HCT116 (cell line): ENCODE data around the gene PHACTR1. TPM values are rescaled to one million over a fixed set of nuclear protein-coding genes. Genes with fewer than 3 reads are reported as not detected.

Source experiments
- ATAC-seq: fragments of 200-7000 bp; cut with Tn5 transposase; 2 replicates; pipeline ENCODE4 v1.9.1; 2020; ENCODE audit warnings: mild to moderate bottlenecking, moderate library complexity
- BruUV-seq: library from RNA; stranded (reverse); fragments of 400-500 nt; replicated peaks from 2 replicates; lab custom pipeline; 2021; lab: Mats Ljungman, UMichigan
- CTCF ChIA-PET: fragments of 300-600 bp; sonication (Branson Sonifier 250); formaldehyde crosslinking; loops from one replicate; lab custom pipeline; 2021; ENCODE audit warnings: antibody characterized with exemption; lab: Charles Lee
- POLR2A ChIA-PET: fragments of 300-600, 350-600 bp; sonication (Branson Sonifier 250); formaldehyde crosslinking; loops from one replicate; lab custom pipeline; 2021; ENCODE audit warnings: antibody characterized with exemption; lab: Charles Lee
- RAD21 ChIA-PET, 2 experiments: fragments of 300-600 bp; sonication (Branson Sonifier 250); formaldehyde crosslinking; loops; one replicate each; lab custom pipeline; 2023; ENCODE audit warnings: low total read pairs in 2 of 2; ENCODE audit not compliant: uncharacterized antibody in 2 of 2, unreplicated experiment in 2 of 2, low non-redundant PET in 1 of 2; lab: Charles Lee
- DNase-seq: peaks from one replicate; pipeline ENCODE4 v3.0.0-alpha.2; 2010; ENCODE audit warnings: low read depth, low spot score
- H2AFZ ChIP-seq: fragments of 200-600 bp; shearing (Covaris generic), sonication (generic); 2 replicates; pipeline ENCODE4 v1.6.1; 2017; ENCODE audit warnings: low read depth, mixed run types, mixed read lengths, antibody characterized with exemption, low read length; ENCODE audit not compliant: poor library complexity, severe bottlenecking
- H3K27ac ChIP-seq: 2 replicates; pipeline ENCODE4 v1.5.1; 2012; ENCODE audit warnings: low read depth, low read length
- H3K27me3 ChIP-seq: fragments of 200-600 bp; sonication (generic); 2 replicates; pipeline ENCODE4 v1.6.1; 2016; ENCODE audit warnings: mixed run types, low read length, mixed read lengths; ENCODE audit not compliant: insufficient read depth
- H3K36me3 ChIP-seq, 2 experiments: fragments of 200-500 bp in 1 of 2; fragments of 200-600 bp in 1 of 2; sonication (Bioruptor generic) in 1 of 2; sonication (generic) in 1 of 2; 2 replicates each; pipeline versions ENCODE4 v1.5.1 to v1.6.1; 2014 to 2016; ENCODE audit warnings: low read length in 2 of 2, inconsistent platforms in 1 of 2, mixed read lengths in 1 of 2, mixed run types in 1 of 2; ENCODE audit not compliant: insufficient read depth in 2 of 2, control insufficient read depth in 1 of 2
- H3K4me1 ChIP-seq, 2 experiments: fragments of 200-600 bp in 1 of 2; sonication (generic) in 1 of 2; 2 replicates each; pipeline versions ENCODE4 v1.5.1 to v1.6.1; 2012 to 2017; ENCODE audit warnings: low read length in 2 of 2, inconsistent platforms in 1 of 2, mild to moderate bottlenecking in 1 of 2, mixed read lengths in 1 of 2, mixed run types in 1 of 2, moderate library complexity in 1 of 2; ENCODE audit not compliant: insufficient read depth in 2 of 2, control insufficient read depth in 1 of 2
- H3K4me2 ChIP-seq: fragments of 200-600 bp; sonication (generic); 2 replicates; pipeline ENCODE4 v1.6.1; 2017; ENCODE audit warnings: mixed run types, low read length, mixed read lengths
- H3K4me3 ChIP-seq, 2 experiments: fragments of 200-600 bp in 1 of 2; sonication (generic) in 1 of 2; replicated peaks in 1 of 2; 2 replicates each; pipeline ENCODE4 v1.5.1; 2011 to 2016; ENCODE audit warnings: low read length in 2 of 2, control low read depth in 1 of 2, low read depth in 1 of 2, mild to moderate bottlenecking in 1 of 2, mixed read lengths in 1 of 2, mixed run types in 1 of 2
- H3K79me2 ChIP-seq: fragments of 200-600 bp; sonication (generic); 2 replicates; pipeline ENCODE4 v1.6.1; 2017; ENCODE audit warnings: mild to moderate bottlenecking, mixed run types, low read length, moderate library complexity, mixed read lengths; ENCODE audit not compliant: insufficient read depth
- H3K9ac ChIP-seq: fragments of 200-600 bp; sonication (generic); 2 replicates; pipeline ENCODE4 v1.6.1; 2016; ENCODE audit warnings: low read length, mixed read lengths
- H3K9me2 ChIP-seq: fragments of 200-600 bp; sonication (generic), shearing (Covaris generic); 2 replicates; pipeline ENCODE4 v1.6.1; 2017; ENCODE audit warnings: mixed run types, mild to moderate bottlenecking, moderate library complexity; ENCODE audit not compliant: insufficient read depth
- H3K9me3 ChIP-seq, 2 experiments: fragments of 200-500 bp in 1 of 2; fragments of 200-600 bp in 1 of 2; sonication (Bioruptor generic) in 1 of 2; sonication (generic) in 1 of 2; 2 replicates each; pipeline ENCODE4 v1.6.1; 2014 to 2017; ENCODE audit warnings: low read length in 2 of 2, mixed read lengths in 2 of 2, inconsistent platforms in 1 of 2, low read depth in 1 of 2, mild to moderate bottlenecking in 1 of 2, mixed run types in 1 of 2, moderate library complexity in 1 of 2; ENCODE audit not compliant: control insufficient read depth in 1 of 2, insufficient read depth in 1 of 2
- H4K20me1 ChIP-seq: fragments of 200-600 bp; sonication (generic), shearing (Covaris generic); 2 replicates; pipeline ENCODE4 v1.6.1; 2017; ENCODE audit warnings: mixed run types, mild to moderate bottlenecking, moderate library complexity; ENCODE audit not compliant: insufficient read depth
- ATF3 ChIP-seq: IDR thresholded peaks from 2 replicates; pipeline ENCODE4 v1.6.1; 2012
- EGR1 ChIP-seq: IDR thresholded peaks from 2 replicates; pipeline ENCODE4 v1.6.1; 2012; ENCODE audit warnings: low read depth
- ELF1 ChIP-seq: IDR thresholded peaks from 2 replicates; pipeline ENCODE4 v1.6.1; 2012; ENCODE audit warnings: low read depth, borderline replicate concordance
- FOSL1 ChIP-seq: IDR thresholded peaks from 2 replicates; pipeline ENCODE4 v1.6.1; 2012; ENCODE audit warnings: low read depth
- JUND ChIP-seq: IDR thresholded peaks from 2 replicates; pipeline ENCODE4 v1.6.1; 2012
- MAX ChIP-seq: IDR thresholded peaks from 2 replicates; pipeline ENCODE4 v1.6.1; 2012
- POLR2A ChIP-seq: IDR thresholded peaks from 2 replicates; pipeline ENCODE4 v1.7.0; 2011; ENCODE audit warnings: borderline replicate concordance; ENCODE audit not compliant: insufficient read depth, insufficient read length; ENCODE audit errors: extremely low read depth
- RAD21 ChIP-seq: IDR thresholded peaks from 2 replicates; pipeline ENCODE4 v1.6.1; 2012; ENCODE audit warnings: low read depth, mild to moderate bottlenecking
- REST ChIP-seq: IDR thresholded peaks from 2 replicates; pipeline ENCODE4 v1.6.1; 2012; ENCODE audit warnings: low read depth
- SIN3A ChIP-seq: IDR thresholded peaks from 2 replicates; pipeline ENCODE4 v1.6.1; 2012; ENCODE audit warnings: low read depth
- SP1 ChIP-seq: IDR thresholded peaks from 2 replicates; pipeline ENCODE4 v1.6.1; 2012; ENCODE audit warnings: low read depth
- TCF7L2 ChIP-seq: IDR thresholded peaks from 2 replicates; pipeline ENCODE4 v1.7.0; 2011; ENCODE audit warnings: borderline replicate concordance, inconsistent platforms; ENCODE audit not compliant: insufficient read depth, insufficient read length; ENCODE audit errors: extremely low read depth
- YY1 ChIP-seq: IDR thresholded peaks from 2 replicates; pipeline ENCODE4 v1.6.1; 2011; ENCODE audit warnings: low read length, low read depth, moderate library complexity, mild to moderate bottlenecking; ENCODE audit not compliant: insufficient replicate concordance; ENCODE audit errors: extremely low read depth
- ZNF274 ChIP-seq: fragments of 200-500 bp; sonication (Bioruptor generic); IDR thresholded peaks from 2 replicates; pipeline ENCODE4 v1.6.1; 2014; ENCODE audit warnings: mild to moderate bottlenecking, low read depth, low read length, inconsistent platforms
- intact Hi-C: fragments of 100-400 bp; cut with micrococcal nuclease; formaldehyde crosslinking; loops from 2 replicates; pipeline ENCODE4 v1.10.0; 2022
- total RNA-seq: library from RNA; stranded (reverse); gene quantifications from one replicate; pipeline ENCODE4 v1.2.1, GENCODE V29; 2021; ENCODE audit not compliant: unreplicated experiment

The PHACTR1 gene
- total RNA-seq, 1 experiment from 2014 or later = 0.17 TPM

GRCh38 chr6:13178107-13178506 is 461.5 kb downstream of the PHACTR1 start (continued):
- TF ChIP-seq ATF3 (no peak), POLR2A (no peak), JUND (no peak), FOSL1 (no peak), TCF7L2 (no peak), YY1 (no peak)

- ChIA-PET POLR2A (no interaction called here), RAD21 (no interaction called here), CTCF (no interaction called here)
- Histone ChIP-seq H3K4me3 (no peak overlapping the region), H3K27me3 (peaks cover 26% of the 10 kb centered on the region), H3K9ac (no peak overlapping the region), H3K36me3 (no peaks in the 10 kb centered on the region), H3K9me2 (no peaks in the 10 kb centered on the region), H3K4me1 (no peaks in the 10 kb centered on the region), H2AFZ (no peak overlapping the region), H3K9me3 (no peaks in the 10 kb centered on the region), H4K20me1 (no peaks in the 10 kb centered on the region), H3K27ac (no peak overlapping the region), H3K79me2 (no peaks in the 10 kb centered on the region), H3K4me2 (no peak overlapping the region)
- DNase-seq (no peak), ATAC-seq (no peak)
- TF ChIP-seq EGR1 = no peak
- TF ChIP-seq SP1 = no peak
- TF ChIP-seq MAX = no peak
- TF ChIP-seq ELF1 = no peak
- TF ChIP-seq ZNF274 = no peak
- TF ChIP-seq SIN3A = no peak
- no peak for TF ChIP-seq POLR2A
- TF ChIP-seq RAD21 = no peak
- no peak for TF ChIP-seq REST
- intact Hi-C loops = no loop called here
- no TSS peak for BruUV-seq
These were observed 464.0 kb downstream of the PHACTR1 start for GRCh38 chr6:13180538-13180937.
